Hematopoietic multipotent progenitor cell treated with erythropoietin and hydrocortisone succinate and interleukin-3 and kit ligand, for 8 days (in vitro differentiated cells): ENCODE results near the gene SYCN.

ENCODE experiments used
- DNase-seq: peaks from one replicate; pipeline ENCODE4 v3.0.0-alpha.2; 2015

SYCN gene

GRCh38 chr19:39192846-39193245, 11.2 kb downstream of the SYCN start:
- no peak for DNase-seq

DNA sequence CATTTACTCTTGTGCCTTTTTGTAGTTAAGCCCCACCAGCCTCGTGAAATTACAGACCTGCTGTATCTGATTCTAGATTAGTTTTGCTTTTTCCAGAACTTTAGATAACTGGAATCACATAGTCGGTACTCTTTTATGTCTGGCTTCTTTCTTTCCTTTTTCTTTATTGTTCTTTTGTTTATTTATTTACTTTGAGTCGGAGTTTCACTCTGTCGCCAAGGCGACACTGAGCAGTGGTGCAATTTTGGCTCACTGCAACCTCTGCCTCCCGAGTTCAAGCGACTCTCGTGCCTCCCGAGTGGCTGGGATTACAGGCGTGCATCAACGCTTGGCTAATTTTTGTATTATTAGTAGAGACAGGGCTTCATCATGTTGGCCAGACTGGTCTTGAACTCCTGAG, 13.3 kb downstream of the SYCN start:
- no peak for DNase-seq

DNA sequence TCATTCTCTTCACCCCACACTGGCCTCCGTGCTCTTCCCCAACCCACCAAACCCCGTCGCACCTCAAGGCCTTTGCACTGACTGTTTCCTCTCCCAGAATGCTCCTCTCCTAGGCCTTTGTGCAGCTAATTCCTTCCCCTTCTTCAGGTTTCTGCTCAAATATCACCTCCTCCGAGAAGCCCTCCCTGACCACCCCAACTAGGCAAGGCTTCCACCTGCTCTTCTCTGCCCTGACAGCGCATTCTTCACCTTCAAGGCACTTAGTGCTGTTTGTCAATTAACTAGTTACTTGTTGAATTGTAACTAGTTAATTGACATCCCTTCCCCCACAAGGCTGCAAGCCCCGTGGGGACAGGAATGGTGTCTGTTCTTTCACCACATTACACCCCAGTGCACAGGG, 15.1 kb downstream of the SYCN start:
- DNase-seq = no peak

- DNase-seq = no peak
These were observed 16.5 kb downstream of the SYCN start for GRCh38 chr19:39187552-39187943.

GRCh38 chr19:39186391-39186790, 17.7 kb downstream of the SYCN start:
- DNase-seq = no peak

DNA sequence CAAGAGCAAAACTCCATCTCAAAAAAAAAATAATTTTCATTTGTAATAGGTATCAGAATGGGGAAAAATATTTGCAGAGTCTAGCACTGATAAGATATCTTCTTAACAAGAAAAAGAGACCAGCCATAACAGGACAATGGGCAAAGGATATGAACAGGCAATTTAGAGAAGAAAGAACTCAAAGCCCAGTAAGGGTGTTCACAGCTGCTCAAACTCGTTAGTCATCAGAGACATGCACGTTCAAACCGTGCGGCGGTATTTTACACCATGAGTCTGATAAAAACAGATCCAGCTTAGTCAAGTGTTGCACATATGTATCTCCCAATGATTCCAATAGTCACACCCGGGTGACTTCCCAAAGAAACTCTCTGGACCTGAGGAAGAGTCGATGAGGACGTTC, 21.0 kb downstream of the SYCN start:
- no peak for DNase-seq

DNA sequence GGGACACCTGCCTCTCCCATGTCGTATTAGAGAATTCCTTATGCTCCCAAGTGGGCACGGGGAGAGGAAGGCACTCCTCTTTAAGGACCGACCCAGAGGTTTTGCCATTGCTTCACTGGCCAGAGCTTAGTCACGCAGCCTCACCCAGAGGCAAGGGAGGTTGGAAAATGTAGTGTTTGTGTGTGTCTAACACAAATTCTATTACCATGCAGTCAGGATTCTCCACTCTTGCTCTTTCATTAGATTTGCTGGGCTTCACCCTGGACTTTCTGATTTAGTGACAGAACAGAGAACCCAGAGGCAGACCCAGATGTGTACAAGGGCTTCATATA, 21.9 kb downstream of the SYCN start:
- no peak for DNase-seq

DNA sequence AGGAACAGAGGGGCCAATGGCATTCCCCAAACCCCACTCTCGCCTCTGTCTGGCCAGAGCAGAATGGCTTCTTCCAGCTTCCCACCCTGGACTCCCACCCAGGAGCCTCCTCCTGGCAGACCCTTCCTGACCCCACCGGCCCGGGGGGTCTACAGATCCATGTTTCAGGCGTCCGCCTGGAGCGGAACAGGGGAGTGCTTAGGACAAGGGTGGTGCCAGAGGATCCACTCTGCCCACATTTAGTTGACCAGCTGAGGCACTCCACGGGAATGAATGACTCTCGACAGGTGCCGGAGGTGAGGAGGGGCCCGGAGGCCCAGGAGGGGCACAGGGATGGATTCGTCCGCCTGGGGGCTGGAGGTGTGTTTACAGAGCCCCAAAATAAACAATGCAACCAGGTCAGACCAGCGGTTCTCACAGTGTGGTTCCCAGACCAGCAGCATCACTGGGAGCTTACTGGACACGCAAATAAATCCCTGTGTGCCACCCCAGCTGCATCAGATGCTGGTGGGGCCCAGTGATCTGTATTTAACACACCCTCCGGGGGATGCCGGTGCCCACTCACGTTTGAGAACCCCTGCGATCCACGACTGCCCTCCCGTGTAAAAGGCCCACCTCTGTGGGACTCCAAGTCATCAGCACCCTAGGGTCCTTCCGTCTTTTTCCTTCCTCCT, 22.4 kb downstream of the SYCN start:
- DNase-seq = no peak

DNA sequence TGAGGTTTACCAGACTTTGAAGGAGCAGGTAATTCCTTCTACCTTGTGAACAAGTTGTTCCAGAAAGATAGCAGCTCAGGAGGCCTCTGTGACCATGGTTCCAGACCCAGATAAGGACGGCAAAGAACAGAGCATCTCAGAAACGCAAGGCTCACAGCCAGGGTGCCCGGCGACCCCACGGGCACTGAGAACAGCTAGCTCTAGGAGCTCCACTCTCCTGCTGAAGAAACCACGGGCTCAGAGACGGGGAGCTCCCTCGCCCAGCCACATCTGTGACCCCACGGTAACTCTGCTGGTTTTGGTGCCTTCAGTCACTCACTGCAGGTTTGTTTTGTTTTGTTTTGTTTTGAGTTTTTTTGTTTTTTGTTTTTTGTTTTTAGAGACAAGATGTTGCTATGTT, 23.3 kb downstream of the SYCN start:
- no peak for DNase-seq

DNA sequence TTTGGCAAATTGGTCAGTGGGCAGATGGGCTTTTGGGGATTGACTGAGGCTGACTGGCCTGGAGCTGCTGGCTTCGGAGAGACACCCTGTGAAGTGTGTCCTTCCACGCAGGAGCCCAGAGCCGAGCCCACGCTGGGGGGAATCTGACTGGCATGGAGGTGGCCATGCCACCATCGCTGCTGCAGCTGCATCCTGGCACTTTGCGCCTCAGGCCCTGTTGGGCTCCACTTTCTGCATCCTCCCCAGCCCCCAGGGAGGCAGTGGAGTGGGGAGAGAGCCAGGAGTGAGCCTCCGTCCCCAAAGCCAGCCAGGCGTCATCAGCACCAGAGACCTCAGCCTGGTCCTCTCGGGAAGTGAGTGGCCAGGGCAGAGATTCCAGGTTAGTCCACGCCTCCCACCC, 24.3 kb downstream of the SYCN start:
- DNase-seq = no peak

GRCh38 chr19:39178296-39179006, 25.6 kb downstream of the SYCN start:
- no peak for DNase-seq

DNA sequence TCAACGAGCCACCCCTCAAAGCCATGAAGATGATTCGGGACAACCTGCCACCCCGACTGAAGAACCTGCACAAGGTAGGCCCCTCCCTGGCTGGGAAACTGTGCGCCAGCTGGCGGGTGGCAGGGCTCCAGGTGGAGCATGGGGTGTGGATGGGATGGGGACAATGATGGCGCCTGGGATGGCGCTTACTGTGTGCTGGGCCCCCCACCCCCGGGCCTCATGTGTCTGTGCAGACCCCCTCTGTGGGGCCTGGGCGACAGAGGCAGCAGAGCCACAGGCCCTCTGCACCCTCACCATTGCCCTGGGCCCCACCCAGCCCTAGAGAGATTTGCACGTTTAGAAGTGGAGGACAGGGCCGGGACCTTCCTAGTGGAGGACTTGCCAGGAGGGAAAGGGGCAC, 26.3 kb downstream of the SYCN start:
- DNase-seq = no peak

- DNase-seq = no peak
These were observed 26.9 kb downstream of the SYCN start for GRCh38 chr19:39177110-39177699.

- DNase-seq = no peak
These were observed 28.5 kb downstream of the SYCN start for GRCh38 chr19:39175564-39175963.

DNA sequence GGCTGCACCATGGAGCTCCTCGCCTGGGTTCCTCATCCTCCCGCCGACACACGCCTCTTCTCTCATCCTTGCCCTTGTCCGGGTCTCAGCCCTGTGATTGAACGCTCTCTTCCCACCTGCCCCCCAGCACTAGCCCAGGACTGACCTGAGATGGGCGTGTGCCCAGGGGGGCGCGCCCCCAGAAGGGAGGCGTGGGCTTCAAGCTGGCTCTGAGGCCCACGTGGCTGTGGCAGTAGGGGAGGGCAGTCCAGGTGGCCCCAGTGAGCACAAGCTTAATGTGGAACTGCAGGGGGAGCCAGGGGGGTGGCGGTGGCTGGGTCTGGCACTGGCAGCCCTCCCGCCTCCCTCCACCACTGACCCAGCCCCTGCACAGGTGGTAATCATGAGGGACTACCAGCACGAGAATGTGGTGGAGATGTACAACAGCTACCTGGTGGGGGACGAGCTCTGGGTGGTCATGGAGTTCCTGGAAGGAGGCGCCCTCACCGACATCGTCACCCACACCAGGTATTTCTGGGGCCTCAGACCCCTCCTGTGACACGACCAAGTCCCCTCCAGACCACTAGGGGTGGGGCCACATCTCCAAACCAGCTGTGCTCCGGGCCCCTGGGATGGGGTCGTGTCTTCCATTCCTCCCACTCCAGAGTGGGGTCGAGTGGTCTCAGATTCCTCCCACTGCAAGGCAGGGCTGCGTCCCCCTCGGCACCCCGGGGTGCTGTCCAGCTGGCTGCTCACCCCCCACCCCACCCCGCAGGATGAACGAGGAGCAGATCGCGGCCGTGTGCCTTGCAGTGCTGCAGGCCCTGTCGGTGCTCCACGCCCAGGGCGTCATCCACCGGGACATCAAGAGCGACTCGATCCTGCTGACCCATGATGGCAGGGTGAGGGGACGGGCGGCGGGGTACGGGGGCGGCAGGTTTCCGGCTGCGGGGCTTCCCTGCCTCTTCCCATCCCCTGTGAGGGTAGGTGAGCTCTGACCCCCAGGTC, 29.2 kb downstream of the SYCN start:
- DNase-seq = no peak

- no peak for DNase-seq
These were observed 29.9 kb downstream of the SYCN start for GRCh38 chr19:39174142-39174541.

GRCh38 chr19:39173502-39173991, 30.5 kb downstream of the SYCN start:
- no peak for DNase-seq

- no peak for DNase-seq
These were observed 31.2 kb downstream of the SYCN start for GRCh38 chr19:39172700-39173501.

- DNase-seq = no peak
These were observed 32.3 kb downstream of the SYCN start for GRCh38 chr19:39171479-39172465.

DNA sequence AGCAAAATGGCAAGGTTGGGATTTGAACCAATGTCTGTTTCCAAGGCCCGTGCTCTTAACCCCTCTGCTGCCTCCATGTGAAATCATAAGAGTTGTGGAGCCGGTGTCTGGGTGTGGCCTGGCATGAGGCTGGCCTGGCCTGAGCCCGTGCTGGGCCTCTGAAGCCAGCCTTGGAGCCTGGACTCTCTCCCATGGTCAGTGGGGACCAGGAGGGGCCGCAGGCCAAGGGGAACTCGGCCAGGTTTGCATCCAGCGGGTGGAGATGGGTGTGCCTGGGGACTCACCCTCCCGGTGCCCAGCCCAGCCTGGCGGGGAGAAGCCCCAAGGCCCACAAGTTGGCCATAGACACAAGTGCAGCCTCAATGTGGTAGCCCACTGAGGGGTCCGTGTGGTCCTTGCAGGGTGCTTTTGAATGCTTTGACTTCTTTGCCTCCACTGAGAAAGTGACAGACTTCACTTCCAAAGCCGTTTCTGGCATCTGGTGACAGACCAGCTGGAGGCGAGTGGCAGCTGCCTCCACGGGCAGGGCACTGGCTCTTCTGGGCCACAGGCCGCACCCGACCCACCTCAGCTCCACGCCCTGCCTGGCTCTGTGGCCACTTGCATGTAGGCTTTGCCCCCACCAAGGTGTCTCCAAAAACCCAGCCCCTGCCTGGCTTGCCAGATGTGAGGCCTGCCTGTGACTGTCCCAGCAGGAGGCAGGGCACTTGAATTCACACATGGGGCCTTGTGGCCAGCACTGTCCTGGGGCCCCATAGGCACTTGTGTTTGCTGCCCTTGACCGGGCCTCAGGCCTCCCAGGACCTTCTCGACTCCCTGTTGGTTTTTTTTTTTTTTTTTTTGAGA, 33.5 kb downstream of the SYCN start:
- no peak for DNase-seq
